ENCODE measurements around the gene CDK19. TPM values are rescaled to one million over a fixed set of nuclear protein-coding genes. Genes with fewer than 3 reads are reported as not detected.
"Not testable (repeated sequence)": the region's sequence is repeated elsewhere in the genome, so short reads cannot be mapped to it uniquely, and the experiment has no call there.

Gene CDK19
- total RNA-seq, 5 donors from 2014 or later (not counting 1 experiment from before 2014, with no cell fraction given): 11.4 to 16.1 (median 14.2) TPM

DNA sequence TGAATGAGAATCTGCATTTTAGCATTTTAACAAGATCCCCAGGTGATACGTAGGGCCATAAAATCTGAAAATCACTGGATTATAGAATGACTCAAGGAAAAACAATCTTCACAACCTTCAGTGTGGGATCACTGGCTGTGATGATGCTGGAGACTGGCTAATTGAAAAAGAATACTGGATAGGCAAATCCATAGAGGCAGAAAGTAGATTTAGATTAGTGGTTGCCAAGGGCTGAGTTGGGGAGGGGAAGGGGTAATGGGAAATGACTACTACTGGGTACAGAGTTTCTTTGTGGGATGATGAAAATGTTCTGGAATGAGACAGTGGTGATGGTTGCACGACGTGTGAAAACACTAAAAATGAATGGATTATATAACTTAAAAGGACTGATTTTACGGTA lies 84.1 kb downstream of the CDK19 start:
- H3K36me3 Mint-ChIP-seq: peaks cover 20% of the 10 kb centered on the region
- ATAC-seq (replicated peaks in 1 of 4) (no peak), DNase-seq (no peak)
- peaks cover 0 to 8% (median 1%) of the 10 kb centered on the region in 3 donors for H3K4me1 Mint-ChIP-seq
- no peaks in the 10 kb centered on the region for H3K27me3 Mint-ChIP-seq
- POLR2A ChIA-PET: no interaction called here
- H3K4me3 Mint-ChIP-seq: no peak overlapping the region
- H3K4me1 ChIP-seq (ENCODE audit: control insufficient read depth in 1 of 2, extremely low read depth in 1 of 2, insufficient read depth in 2 of 2, low read length in 2 of 2): no peaks in the 10 kb centered on the region
- H3K9me3 ChIP-seq: no peaks in the 10 kb centered on the region
- no peak overlapping the region for H3K4me3 ChIP-seq (ENCODE audit: control insufficient read depth in 1 of 2, extremely low read depth in 1 of 2, low read length in 1 of 2)
- CTCF ChIA-PET: no interaction called here
- H3K27ac Mint-ChIP-seq: no peak overlapping the region
- H3K27me3 ChIP-seq (replicated peaks in 1 of 2; ENCODE audit: control insufficient read depth in 2 of 2, extremely low read depth in 1 of 2, insufficient read depth in 2 of 2, low read length in 1 of 2): no peaks in the 10 kb centered on the region
- H3K27ac ChIP-seq (ENCODE audit: low read length): no peak overlapping the region
- H3K9me3 Mint-ChIP-seq: no peaks in the 10 kb centered on the region
- WGBS (ENCODE audit: insufficient coverage): no CpG with 5 or more reads among the region's 4 CpGs
- H3K36me3 ChIP-seq (ENCODE audit: control insufficient read depth in 2 of 2, extremely low read depth in 1 of 2, insufficient read depth in 1 of 2, low read length in 1 of 2): peaks cover 0 to 3% of the 10 kb centered on the region in 2 donors

DNA sequence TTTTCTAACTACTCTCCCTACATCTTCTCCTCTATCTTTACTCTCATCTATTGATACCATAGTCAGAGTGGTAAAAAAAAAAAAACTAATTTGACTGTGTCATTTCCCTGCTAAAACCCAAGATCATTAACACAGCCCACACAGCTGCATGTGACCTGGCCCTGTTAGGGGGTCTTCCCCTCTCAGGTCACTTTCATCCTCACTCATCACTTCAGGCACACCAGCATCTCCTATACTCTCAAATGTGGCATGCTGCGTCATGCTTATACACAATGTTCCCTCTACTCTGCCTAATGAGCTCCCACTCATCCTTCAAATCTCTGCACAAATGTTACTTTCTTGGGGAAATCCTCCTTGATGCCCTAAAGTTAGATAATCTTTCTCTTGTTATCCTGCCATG lies 86.8 kb downstream of the CDK19 start:
- H3K27ac Mint-ChIP-seq: no peak overlapping the region
- H3K9me3 Mint-ChIP-seq: no peaks in the 10 kb centered on the region
- no peak for DNase-seq
- H3K9me3 ChIP-seq: no peaks in the 10 kb centered on the region
- 100% methylated on average over 1 of the region's 1 CpG for WGBS (ENCODE audit: insufficient coverage)
- no peak overlapping the region for H3K27ac ChIP-seq (ENCODE audit: low read length)
- ChIA-PET CTCF (interaction anchor here in 1 of 2 donors (0.6 kb wide), 1 partner anchor 622 kb away, joined by 3 read pairs; no protein-coding TSS in a partner anchor), POLR2A (interaction anchor here in 1 of 2 donors (0.5 kb wide), 1 partner anchor 27 kb away, joined by 5 read pairs; no protein-coding TSS in a partner anchor)
- H3K4me1 Mint-ChIP-seq: peaks cover 0 to 8% (median 1%) of the 10 kb centered on the region in 3 donors
- no peaks in the 10 kb centered on the region for H3K27me3 ChIP-seq (replicated peaks in 1 of 2; ENCODE audit: control insufficient read depth in 2 of 2, extremely low read depth in 1 of 2, insufficient read depth in 2 of 2, low read length in 1 of 2)
- peaks cover 19% of the 10 kb centered on the region for H3K36me3 Mint-ChIP-seq
- H3K4me1 ChIP-seq (ENCODE audit: control insufficient read depth in 1 of 2, extremely low read depth in 1 of 2, insufficient read depth in 2 of 2, low read length in 2 of 2): no peaks in the 10 kb centered on the region
- H3K27me3 Mint-ChIP-seq: no peaks in the 10 kb centered on the region
- no peaks in the 10 kb centered on the region for H3K36me3 ChIP-seq (ENCODE audit: control insufficient read depth in 2 of 2, extremely low read depth in 1 of 2, insufficient read depth in 1 of 2, low read length in 1 of 2)
- H3K4me3 Mint-ChIP-seq: no peak overlapping the region
- no peak overlapping the region for H3K4me3 ChIP-seq (ENCODE audit: control insufficient read depth in 1 of 2, extremely low read depth in 1 of 2, low read length in 1 of 2)
- no peak for ATAC-seq (replicated peaks in 1 of 4)

DNA sequence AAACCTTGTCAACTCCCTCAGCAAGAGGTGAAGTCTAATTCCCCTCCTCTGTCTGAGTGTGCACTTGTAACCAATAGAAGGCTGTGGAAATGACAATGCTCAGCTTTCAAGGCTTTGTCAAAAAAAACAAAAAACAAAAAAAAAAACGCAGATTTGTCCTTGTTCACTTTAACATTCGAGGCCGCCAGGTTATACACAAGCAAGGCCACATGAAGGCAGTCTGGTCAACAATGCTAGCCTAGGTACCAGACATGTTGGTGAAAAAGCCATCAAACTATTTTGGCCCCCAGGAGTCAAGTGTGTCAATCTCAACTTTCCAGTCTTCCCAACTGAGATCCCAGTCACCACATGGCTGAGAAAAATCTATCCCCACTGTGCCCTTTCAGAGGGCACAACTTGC lies 92.3 kb downstream of the CDK19 start:
- H3K4me1 ChIP-seq (ENCODE audit: control insufficient read depth in 1 of 2, extremely low read depth in 1 of 2, insufficient read depth in 2 of 2, low read length in 2 of 2): no peaks in the 10 kb centered on the region
- H3K9me3 Mint-ChIP-seq: no peaks in the 10 kb centered on the region
- no peak overlapping the region for H3K4me3 ChIP-seq (ENCODE audit: control insufficient read depth in 1 of 2, extremely low read depth in 1 of 2, low read length in 1 of 2)
- no peak for ATAC-seq (replicated peaks in 1 of 4)
- no peak overlapping the region for H3K27ac Mint-ChIP-seq
- no peaks in the 10 kb centered on the region for H3K27me3 ChIP-seq (replicated peaks in 1 of 2; ENCODE audit: control insufficient read depth in 2 of 2, extremely low read depth in 1 of 2, insufficient read depth in 2 of 2, low read length in 1 of 2)
- CTCF ChIA-PET: no interaction called here
- H3K36me3 Mint-ChIP-seq: peaks cover 21% of the 10 kb centered on the region
- H3K4me1 Mint-ChIP-seq: no peaks in the 10 kb centered on the region
- no peaks in the 10 kb centered on the region for H3K9me3 ChIP-seq
- H3K27me3 Mint-ChIP-seq: no peaks in the 10 kb centered on the region
- 100% methylated on average over 2 of the region's 3 CpGs for WGBS (ENCODE audit: insufficient coverage)
- H3K36me3 ChIP-seq (ENCODE audit: control insufficient read depth in 2 of 2, extremely low read depth in 1 of 2, insufficient read depth in 1 of 2, low read length in 1 of 2): peaks cover 0 to 3% of the 10 kb centered on the region in 2 donors
- DNase-seq: no peak
- H3K4me3 Mint-ChIP-seq: no peak overlapping the region
- no peak overlapping the region for H3K27ac ChIP-seq (ENCODE audit: low read length)
- POLR2A ChIA-PET: interaction anchor here in 1 of 2 donors (0.8 kb wide), 1 partner anchor 30 kb away, joined by 3 read pairs; no protein-coding TSS in a partner anchor

DNA sequence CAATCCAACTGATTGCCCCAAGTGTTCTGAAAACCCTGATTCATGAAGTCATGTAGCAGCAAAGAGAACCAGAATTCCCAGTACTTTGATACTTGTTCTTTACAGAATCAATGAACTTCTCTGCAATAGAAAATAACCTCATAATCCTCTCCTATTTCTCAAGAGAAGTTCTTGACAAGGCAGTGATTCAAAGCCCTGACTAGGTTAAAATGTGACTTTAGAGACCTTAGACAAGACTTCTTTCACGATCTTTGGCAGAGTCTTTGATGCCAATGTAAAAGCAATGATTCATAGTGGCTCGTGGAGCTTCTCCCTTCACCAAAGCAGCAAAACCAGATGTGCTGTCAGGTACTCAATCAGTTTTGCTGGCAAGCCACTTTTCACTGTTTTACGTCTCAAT lies 95.2 kb downstream of the CDK19 start:
- 96% methylated on average over 2 of the region's 3 CpGs for WGBS (ENCODE audit: insufficient coverage)
- no peak overlapping the region for H3K27ac Mint-ChIP-seq
- ChIA-PET CTCF (interaction anchor here in 1 of 2 donors (0.7 kb wide), 1 partner anchor 315 kb away, joined by 4 read pairs; no protein-coding TSS in a partner anchor), POLR2A (no interaction called here)
- H3K4me1 ChIP-seq (ENCODE audit: control insufficient read depth in 1 of 2, extremely low read depth in 1 of 2, insufficient read depth in 2 of 2, low read length in 2 of 2): no peaks in the 10 kb centered on the region
- H3K27ac ChIP-seq (ENCODE audit: low read length): no peak overlapping the region
- no peak for DNase-seq
- H3K9me3 ChIP-seq: no peaks in the 10 kb centered on the region
- ATAC-seq (replicated peaks in 1 of 4): no peak
- H3K27me3 ChIP-seq (replicated peaks in 1 of 2; ENCODE audit: control insufficient read depth in 2 of 2, extremely low read depth in 1 of 2, insufficient read depth in 2 of 2, low read length in 1 of 2): no peaks in the 10 kb centered on the region
- no peaks in the 10 kb centered on the region for H3K4me1 Mint-ChIP-seq
- H3K36me3 Mint-ChIP-seq: peaks cover 25% of the 10 kb centered on the region
- no peak overlapping the region for H3K4me3 Mint-ChIP-seq
- H3K4me3 ChIP-seq (ENCODE audit: control insufficient read depth in 1 of 2, extremely low read depth in 1 of 2, low read length in 1 of 2): no peak overlapping the region
- H3K27me3 Mint-ChIP-seq: no peaks in the 10 kb centered on the region
- peaks cover 0 to 3% of the 10 kb centered on the region in 2 donors for H3K36me3 ChIP-seq (ENCODE audit: control insufficient read depth in 2 of 2, extremely low read depth in 1 of 2, insufficient read depth in 1 of 2, low read length in 1 of 2)
- H3K9me3 Mint-ChIP-seq: no peaks in the 10 kb centered on the region

DNA sequence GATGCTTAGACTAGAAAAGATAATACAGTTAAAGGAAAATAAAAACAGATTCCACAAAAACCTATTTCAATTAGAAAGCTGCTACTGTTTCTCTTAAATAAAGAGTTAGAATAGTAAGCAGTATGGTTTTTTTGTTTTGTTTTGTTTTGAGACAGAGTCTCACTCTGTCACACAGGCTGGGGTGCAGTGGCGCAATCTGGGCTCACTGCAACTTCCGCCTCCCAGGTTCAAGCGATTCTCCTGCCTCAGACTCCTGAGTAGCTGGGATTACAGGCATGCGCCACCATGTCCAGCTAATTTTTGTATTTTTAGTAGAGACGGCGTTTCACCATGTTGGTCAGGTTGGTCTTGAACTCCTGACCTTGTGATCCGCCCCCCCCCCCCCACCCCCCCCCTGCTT lies 95.7 kb downstream of the CDK19 start:
- H3K4me3 Mint-ChIP-seq; DNase-seq; POLR2A ChIA-PET; H3K4me1 Mint-ChIP-seq; H3K9me3 Mint-ChIP-seq; H3K36me3 ChIP-seq (ENCODE audit: control insufficient read depth in 2 of 2, extremely low read depth in 1 of 2, insufficient read depth in 1 of 2, low read length in 1 of 2); H3K27ac Mint-ChIP-seq; H3K4me1 ChIP-seq (ENCODE audit: control insufficient read depth in 1 of 2, extremely low read depth in 1 of 2, insufficient read depth in 2 of 2, low read length in 2 of 2); H3K27ac ChIP-seq (ENCODE audit: low read length); H3K9me3 ChIP-seq; H3K27me3 ChIP-seq (replicated peaks in 1 of 2; ENCODE audit: control insufficient read depth in 2 of 2, extremely low read depth in 1 of 2, insufficient read depth in 2 of 2, low read length in 1 of 2); H3K4me3 ChIP-seq (ENCODE audit: control insufficient read depth in 1 of 2, extremely low read depth in 1 of 2, low read length in 1 of 2); H3K27me3 Mint-ChIP-seq; ATAC-seq (replicated peaks in 1 of 4): not testable (repeated sequence)
- no CpG with 5 or more reads among the region's 7 CpGs for WGBS (ENCODE audit: insufficient coverage)
- H3K36me3 Mint-ChIP-seq: peaks cover 27% of the 10 kb centered on the region
- CTCF ChIA-PET: interaction anchor here in 1 of 2 donors (0.7 kb wide), 1 partner anchor 315 kb away, joined by 4 read pairs; no protein-coding TSS in a partner anchor

DNA sequence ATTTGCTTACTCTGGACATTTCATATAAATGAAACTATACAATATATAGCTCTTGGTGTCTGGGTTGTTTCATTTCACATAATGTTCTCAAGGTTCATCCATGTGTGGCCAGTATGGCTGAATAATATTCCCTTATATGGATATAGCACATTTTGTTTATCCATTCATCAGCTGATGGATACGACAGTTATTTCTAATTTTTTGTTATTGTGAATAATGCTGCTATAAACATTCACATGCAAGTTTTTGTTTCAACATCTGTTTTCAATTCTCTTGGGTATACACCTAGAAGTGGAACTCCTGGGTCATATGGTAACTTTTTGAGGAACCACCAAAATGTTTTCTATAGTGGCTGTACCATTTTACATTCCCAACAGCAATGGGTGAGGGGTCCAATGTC lies 101.1 kb downstream of the CDK19 start:
- no peak overlapping the region for H3K4me3 ChIP-seq (ENCODE audit: control insufficient read depth in 1 of 2, extremely low read depth in 1 of 2, low read length in 1 of 2)
- no peaks in the 10 kb centered on the region for H3K9me3 Mint-ChIP-seq
- H3K36me3 ChIP-seq (ENCODE audit: control insufficient read depth in 2 of 2, extremely low read depth in 1 of 2, insufficient read depth in 1 of 2, low read length in 1 of 2): no peaks in the 10 kb centered on the region
- no peak overlapping the region for H3K27ac Mint-ChIP-seq
- peaks cover 32% of the 10 kb centered on the region for H3K36me3 Mint-ChIP-seq
- ATAC-seq (replicated peaks in 1 of 4) (no peak), DNase-seq (no peak)
- POLR2A ChIA-PET: interaction anchor here in 1 of 2 donors (0.6 kb wide), 1 partner anchor 31 kb away, joined by 3 read pairs; no protein-coding TSS in a partner anchor
- no peaks in the 10 kb centered on the region for H3K9me3 ChIP-seq
- H3K4me1 Mint-ChIP-seq: peaks cover 0 to 2% (median 0%) of the 10 kb centered on the region in 3 donors
- CTCF ChIA-PET: interaction anchor here (0.5 to 0.6 kb wide), 2 partner anchors 28 to 146 kb away, joined by 3 to 5 read pairs; no protein-coding TSS in a partner anchor
- H3K27ac ChIP-seq (ENCODE audit: low read length): no peak overlapping the region
- H3K4me3 Mint-ChIP-seq: no peak overlapping the region
- H3K27me3 Mint-ChIP-seq: no peaks in the 10 kb centered on the region
- no peaks in the 10 kb centered on the region for H3K27me3 ChIP-seq (replicated peaks in 1 of 2; ENCODE audit: control insufficient read depth in 2 of 2, extremely low read depth in 1 of 2, insufficient read depth in 2 of 2, low read length in 1 of 2)
- WGBS (ENCODE audit: insufficient coverage): no CpG with 5 or more reads among the region's 1 CpG
- H3K4me1 ChIP-seq (ENCODE audit: control insufficient read depth in 1 of 2, extremely low read depth in 1 of 2, insufficient read depth in 2 of 2, low read length in 2 of 2): no peaks in the 10 kb centered on the region

Data from T-cell (primary cell).